NCI-H69 (cell line): ENCODE data around the gene ZNF710.
A peak's percentile ranks its signal among the peaks of the same experiment; 100 is the strongest.

Experiments used
- DNase-seq: peaks from one replicate; lab custom pipeline; 2025; lab: John Stamatoyannopoulos, UW

Gene ZNF710

DNA sequence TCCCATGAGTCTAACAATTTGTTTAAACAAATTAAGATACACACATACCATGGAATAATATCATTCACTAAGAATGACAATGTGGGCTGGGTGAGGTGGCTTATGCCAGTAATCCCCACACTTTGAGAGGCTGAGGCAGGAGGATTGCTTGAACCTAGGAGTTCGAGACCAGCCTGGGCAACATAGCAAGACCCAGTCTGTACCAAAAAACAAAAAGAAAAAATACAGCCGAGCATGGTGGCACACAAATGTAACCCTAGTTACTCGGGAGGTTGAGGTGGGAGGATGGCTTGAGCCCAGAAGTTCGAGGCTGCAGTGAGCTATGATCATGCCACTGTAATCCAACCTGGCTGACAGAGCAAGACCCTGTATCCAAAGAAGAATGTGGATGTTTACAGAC, 4.0 kb upstream of the ZNF710 start:
- DNase-seq: no peak

DNA sequence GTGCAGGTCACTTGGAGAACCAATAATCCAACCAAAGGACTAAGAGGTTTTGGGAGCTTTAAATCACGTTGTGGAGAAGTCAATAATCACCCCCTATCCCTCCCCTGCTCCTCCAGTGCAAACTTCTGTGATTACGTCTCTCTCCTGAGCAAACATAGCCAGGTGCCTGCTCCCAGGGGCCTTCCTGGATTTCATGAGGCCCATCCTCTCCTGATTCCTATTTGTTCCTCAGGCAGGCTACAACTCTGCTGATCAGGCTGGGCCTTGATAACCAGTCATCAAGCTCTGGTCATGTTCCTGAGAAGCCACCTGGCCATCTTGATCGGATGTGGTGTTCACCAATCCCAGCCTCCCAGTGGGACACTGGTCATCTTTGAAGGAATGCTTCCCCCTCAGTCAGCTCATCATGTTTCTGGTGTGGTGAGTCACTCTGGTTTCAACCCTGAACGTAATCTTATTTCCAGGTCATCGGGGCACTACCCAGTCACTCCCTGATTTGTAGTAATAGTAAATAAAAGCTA, 2.9 kb upstream of the ZNF710 start:
- DNase-seq: peak; percentile 79

DNA sequence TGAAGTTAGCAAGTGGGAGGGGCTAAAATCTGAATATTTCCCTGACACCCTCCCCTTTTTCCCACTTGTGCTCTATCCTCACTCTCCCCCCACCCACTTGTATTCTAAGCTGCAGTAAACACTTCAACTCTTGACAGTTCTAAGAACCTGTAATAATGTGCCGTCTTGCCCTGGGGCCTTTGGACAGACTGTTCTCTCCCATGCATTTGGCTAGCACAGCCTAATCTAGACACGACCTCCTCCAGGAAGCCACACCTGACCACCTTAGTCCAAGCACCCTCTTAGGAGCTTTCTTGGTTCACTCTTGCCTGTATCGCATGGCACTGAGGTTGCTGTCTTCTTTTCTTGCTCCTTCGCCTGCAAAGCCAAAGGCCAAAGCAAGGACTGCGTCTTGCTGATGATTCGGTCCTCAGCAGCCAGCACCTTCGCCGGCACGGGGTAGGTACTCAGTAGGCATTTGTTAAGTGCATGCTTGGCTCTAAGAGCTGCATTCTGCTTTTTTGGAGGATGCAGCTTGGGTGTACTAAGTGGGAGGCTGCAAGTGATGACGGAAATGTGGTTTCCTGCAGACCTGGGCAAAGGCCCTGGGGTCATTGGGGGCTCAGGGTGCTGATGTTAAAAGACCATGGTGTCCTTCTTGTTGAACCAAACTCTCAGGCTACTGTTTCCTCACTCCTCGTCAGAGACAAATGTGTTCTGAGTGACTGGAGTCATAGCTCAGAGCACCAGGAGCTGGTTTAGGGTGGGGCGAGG, 2.0 kb upstream of the ZNF710 start:
- peak; percentile 13 for DNase-seq

DNA sequence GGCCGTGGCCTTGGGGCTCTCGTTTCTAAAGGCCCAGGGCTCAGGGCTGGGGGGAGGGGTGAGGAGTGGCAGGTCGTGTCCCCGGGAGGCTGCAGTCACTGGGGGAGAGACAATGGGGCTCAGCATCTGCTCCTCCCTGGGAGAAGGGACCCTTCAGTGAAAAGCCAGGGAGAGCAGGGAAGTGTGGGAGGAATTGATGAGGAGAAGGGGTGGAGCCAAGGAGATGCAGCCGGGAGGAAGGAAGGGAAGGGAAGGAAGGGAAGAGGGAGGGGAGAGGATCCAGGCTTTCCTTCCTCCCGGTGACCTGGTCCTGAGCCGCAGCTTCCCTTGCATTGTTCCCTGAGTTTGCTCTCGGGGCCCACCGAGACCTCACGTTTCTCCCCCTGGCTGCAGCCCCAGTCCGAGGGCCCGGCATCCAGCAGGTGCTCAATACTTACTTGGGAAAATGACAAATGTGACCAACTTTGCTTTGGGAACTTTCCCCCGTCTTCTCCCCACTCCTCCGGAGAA, 1.4 kb upstream of the ZNF710 start:
- peak; percentile 6 for DNase-seq

DNA sequence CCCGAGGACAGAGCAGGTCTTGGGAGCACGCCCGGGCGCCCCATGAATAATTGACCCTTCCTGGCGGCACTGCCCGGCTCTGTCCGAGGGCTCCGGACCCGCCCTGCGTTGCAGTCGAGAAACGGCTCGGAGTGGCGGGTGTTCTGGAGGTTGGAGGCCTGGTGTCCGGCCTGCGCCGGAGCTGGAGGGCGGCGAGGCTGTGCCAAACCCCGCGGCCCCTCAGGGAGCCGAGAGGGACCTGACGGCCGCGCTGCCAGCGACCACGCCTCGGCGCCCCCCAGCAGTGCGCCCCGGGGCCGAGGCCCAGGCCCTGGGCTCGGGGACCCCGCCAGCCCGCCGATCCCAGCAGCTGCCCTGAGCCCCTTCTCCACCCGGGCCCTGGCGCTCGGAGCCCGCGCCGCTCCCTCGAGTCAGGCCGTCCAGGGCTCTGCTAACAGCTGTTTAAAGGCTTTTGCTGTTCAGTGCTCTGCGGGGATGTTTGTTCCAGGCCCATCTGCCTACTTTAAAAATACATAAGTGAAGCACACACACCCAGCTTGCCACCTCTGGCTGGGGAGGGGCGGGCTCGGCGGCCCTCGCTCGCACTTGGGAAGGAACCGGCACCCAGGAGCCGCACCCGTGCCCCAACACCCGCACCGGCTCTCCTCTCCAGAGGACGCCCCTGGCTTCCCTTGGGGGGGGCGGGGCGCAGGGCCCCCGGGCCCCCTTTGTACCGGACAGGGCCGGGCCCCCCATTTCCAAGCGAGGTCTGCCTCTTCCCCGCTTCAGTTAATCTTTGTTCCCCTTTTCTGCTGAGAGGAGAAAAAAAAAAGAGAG, 730 bp upstream of the ZNF710 start:
- DNase-seq: peak; percentile 67

DNA sequence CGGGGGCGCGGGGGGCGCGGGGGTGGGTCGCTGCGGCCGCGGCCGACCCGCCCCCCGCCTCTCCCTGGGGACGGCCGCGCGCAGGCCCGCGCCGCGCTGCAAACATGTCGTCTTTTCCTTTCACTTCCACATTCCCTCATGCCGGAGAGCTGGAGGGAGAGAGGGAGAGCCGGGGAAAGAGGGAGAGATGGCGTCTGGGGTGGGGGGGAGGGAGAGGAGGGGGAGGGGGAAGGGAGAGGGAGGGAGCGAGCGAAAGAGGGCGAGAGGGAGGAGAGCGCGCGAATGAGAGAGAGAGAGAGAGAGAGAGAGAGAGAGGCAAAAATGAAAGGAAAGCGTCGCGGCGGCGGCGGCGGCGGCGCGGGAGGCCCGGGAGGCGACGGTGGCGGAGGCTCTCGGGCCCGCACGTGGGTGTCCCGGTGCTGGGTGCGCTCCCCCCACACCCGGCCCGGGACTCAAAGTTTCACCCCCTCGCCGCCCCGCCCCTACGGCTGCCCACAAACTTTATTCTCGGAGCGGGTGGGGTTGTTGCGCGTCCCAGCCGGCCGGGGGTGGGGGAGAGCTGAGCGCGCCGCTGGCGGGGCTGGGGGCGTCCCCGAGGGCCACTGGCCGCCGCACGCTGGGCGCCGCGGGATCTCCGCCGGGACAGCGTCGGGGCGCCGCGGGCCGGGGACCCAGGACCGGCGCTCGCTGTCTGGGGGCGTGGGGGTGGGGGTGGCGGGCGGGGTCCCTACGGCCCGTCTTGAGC, 731 bp downstream of the ZNF710 start:
- DNase-seq: peak; percentile 64

DNA sequence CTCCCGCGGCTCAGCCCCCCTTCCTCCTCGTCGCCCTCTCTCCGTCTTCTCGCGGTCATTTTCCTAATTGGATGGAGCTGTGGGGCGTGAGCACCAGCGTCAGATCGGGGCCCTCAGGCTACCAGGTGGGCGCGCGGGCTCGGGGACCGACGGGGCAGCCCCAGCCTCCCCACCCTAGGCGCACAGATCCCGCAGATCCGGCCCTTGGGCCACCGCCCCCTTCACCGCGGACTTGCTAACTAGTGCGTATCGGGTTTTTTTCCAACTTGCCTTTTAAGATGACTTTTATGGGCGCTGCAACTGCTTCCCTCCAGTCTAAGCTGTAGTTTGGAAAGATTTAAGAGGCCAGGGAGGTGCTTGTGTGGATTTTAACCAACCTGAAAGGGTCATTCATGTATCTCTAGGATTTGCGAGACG, 1.3 kb downstream of the ZNF710 start:
- peak; percentile 54 for DNase-seq

DNA sequence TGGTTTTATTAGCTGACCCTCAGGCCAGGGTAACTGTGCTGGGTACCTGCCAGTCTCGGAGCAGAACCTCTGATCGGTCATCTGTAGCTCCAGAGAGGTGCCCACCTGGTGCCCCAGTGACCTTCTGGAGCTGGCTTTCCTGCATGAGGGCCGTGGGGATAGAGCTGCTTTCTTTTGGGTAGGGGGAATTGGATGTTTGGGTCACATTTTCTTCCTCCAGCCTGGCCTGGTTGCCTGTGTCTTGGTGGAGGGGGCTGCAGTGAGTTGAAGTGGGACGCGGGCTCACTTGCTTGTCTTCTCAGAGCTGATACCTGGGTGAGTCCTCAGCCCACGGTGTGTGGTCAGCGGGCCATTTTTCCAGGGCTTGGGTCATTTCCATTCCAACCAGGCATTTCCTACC, 2.6 kb downstream of the ZNF710 start:
- DNase-seq: no peak

DNA sequence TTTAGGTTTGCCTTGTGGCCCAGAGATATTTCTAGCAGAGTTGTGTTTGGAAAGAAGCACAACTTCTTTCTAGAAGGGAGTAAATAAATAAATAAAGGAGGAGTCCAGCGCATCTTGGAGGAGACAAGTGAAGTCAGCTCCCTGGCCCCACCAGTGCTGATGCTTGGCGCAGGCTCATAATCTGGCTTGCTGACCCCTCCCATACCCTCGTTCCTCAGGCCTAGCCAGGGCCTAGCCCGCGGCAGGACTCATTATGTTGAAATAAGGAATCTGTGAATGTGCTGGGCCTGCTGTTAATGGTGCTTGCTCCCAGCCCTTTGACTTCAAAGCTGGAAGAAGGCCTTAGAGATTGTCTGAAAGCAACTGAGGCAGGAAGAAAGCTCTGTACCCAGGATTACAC, 3.1 kb downstream of the ZNF710 start:
- no peak for DNase-seq

DNA sequence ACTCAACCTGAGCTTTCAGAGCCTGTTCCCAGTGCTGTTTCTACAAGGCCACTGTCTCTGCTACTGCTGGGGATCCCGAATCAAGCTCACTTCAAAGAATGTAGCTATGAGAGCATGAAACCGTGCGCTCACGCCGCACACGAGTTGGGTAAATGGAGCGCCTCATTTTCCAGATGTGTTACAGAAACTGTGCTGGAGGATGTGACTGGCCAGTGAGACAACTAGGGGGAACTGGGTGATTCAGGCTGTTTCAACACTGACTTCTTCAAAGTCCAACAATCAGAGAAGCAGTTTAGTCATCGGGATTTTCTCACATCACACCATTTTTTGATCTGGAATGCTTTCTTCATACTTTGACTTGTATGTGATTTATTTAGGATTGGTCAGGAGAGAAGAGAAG, 3.5 kb downstream of the ZNF710 start:
- no peak for DNase-seq

DNA sequence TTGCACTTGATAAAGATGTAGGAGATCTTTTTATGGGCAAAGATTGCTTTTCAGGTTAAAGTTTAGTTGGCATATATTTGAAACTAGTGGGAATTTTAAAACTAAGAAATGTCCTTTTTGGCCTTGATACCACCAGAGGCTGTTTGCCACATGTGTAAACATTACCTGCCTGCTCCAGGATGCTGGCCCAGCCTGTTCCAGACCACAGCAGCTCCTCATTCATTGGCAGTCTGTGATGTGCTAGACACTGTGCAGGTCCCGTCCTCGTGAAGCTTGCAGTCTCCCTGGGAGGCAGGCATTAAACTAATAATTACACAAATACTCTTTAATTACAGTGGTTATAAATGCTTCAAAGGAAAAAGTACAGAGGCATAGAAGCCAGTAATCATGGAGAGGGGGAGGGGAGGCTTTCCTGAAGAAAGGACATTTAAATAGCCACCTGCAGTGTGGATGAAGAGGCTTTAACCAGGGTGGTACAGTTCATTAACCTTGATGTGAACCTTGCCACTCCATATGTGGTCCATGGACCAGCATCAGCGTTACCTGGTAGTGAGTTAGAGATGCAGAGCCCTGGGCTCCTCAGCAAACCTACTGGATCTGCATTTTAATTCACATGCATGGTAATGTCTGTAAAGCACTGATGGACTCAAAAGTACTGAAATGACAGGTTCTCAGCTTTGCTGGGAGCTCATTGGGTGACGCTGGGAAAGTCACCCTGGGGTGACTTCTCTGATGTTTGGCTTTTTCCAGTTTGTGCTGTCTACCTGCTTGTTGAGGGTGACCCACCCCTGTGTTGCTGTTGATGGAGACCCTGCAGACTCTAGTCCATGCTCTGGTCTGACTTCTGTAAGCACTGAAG, 5.3 kb downstream of the ZNF710 start:
- peak; percentile 75 for DNase-seq

DNA sequence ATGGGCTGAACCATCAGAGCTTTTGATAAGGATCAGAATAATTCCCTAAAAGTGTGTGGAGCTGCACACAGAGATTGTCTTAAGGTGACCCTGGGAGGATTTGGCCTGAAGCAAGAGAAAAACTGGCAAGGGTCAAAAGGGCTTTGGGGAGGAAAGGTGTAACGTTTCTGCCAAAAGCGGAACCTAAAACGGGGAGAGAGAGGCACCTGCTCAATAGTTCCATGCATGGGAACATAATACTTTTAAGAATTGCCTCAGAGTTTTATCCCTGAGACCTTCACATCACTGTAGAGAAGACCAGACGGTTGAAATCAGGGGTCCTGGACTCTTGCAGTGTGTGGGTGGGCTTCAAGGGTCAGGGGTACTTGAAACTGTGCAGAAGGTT, 5.9 kb downstream of the ZNF710 start:
- DNase-seq: no peak

DNA sequence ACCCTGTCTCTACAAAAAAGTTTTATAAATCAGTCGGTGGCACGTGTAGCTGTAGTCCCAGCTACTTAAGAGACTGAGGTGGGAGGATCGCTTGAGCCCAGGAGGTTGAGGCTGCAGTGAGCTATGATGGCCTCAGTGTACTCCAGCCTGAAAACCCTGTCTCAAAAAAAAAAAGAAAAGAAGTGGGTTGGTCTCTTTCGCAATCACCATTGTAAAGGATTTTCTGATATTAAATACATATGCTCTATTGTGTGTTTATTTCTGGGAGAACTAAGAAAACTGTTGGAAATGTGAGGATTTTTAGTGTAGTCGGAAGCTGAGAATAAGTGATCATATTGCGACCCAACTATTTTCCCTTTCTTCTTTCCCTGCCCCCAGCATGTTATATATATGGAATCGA, 7.5 kb downstream of the ZNF710 start:
- DNase-seq: no peak

DNA sequence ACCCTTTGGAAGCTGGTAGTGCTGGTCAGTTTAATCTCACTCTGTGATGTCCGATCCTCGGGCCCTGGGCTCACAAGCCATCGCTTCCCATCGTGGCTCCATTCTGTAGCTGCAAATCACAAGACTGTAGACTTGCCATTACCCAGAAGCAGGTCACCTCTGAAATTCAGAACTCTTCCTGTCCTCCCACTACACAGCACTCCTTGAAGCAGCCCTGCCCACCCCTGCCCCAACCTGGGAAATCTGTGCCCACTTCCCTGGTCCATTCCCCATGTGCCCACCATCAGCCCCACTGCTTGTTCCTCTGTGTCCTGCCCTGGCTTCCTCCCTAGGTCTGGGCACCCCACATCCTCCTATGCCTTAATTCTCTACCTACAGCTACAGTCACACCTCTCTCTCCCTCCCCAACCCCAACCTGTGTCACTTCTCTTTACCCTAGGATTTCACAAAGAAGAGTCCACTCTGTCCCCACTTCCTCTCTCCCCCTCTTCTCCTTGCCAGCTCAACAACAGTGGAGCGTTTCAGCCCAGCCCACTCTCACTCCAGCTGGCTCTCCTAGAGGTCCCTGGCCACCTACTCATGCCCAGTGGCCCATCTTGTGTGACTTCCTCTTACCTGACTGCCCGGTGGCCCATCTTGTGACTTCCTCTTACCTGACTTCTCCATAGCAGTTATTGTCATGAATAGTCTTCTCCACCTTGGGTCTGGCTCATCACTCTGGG, 8.3 kb downstream of the ZNF710 start:
- DNase-seq: no peak

DNA sequence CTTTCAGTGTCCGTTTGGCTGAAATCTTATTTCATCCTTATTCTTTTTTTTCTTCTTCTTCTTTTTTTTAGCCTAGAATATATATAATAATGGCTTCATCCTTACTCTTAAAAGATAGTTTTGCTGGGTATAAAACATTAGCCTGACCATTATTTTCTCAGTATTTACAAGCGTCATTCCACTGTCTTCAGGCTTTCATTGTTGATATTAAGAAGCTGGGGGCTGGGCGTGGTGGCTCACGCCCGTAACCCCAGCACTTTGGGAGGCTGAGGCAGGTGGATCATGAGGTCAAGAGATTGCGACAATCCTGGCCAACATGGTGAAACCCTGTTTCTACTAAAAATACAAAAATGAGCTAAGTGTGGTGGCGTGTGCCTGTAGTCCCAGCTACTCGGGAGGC, 10.6 kb downstream of the ZNF710 start:
- no peak for DNase-seq

DNA sequence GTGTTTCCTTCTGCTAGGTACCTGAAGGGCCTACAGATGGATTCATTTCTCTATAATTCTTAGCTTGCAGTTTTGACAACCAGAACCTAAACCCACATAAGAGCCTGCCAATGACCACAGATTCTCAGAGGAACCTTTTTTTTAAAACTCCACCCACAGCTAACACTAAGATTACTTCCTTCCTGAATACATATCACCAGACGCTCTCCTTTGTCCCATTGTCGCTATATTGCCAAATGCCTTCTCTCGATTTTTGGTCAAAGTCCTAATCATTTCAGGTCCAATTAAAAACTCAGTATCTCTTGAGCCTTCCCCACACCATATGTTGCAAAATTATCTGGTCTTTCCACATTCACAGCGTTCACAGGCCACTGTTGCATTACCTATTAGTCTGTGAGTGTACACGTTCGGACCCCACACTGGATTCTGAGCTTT, 12.4 kb downstream of the ZNF710 start:
- DNase-seq: no peak

DNA sequence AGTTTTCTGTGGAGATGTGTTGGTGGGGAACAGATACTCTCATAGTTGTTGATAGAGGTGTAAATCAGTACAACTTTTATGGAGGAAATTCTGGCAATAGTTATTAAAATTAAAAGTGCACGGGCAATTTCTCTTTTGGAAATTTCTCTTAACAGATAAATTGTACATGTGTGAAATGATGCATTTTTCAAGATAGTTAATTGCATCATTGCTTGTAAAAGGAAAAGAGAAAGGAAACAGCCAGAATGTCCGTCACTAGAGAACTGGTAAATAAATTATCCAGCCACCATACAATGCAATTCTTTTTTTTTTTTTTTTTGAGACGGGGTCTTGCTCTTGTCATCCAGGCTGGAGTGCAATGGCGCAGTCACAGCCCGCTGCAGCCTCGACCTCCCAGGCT, 14.2 kb downstream of the ZNF710 start:
- DNase-seq: no peak

DNA sequence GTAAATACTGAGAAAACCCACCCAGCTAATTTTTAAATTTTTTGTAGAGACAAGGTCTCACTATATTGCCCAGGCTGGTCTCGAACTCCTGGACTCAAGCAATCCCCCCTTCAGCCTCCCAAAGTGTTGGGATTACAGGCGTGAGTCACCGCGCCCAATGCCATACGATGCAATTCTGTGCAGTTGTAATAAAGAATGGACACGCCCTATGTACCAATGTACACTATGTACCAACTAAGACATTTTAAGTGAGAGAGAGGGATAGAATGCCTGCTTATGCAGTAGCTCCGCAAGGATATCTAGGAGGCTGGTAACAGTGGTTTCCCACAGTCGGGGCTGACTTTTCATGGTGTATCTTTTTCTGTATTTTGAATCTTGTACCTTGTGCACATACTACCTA, 14.6 kb downstream of the ZNF710 start:
- no peak for DNase-seq

DNA sequence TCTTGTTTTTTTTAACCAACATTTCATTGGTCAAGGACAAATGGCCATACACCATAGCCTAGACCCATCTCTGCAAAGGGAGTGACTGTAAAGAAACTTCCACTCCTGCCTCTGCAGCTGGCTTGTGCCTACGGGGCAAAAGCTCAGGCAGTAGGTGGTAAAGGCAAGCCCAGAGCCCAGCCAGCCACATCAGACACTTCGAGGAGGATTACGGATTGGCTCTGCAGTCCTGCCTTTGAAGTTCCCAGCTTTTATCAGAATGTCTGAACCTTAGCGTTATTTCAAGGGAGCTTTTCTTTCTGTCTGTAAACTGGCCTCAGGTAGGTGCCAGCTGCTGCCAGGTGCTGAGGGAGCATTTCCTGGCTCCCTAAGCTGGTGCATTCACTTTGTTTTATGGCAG, 15.6 kb downstream of the ZNF710 start:
- no peak for DNase-seq

DNA sequence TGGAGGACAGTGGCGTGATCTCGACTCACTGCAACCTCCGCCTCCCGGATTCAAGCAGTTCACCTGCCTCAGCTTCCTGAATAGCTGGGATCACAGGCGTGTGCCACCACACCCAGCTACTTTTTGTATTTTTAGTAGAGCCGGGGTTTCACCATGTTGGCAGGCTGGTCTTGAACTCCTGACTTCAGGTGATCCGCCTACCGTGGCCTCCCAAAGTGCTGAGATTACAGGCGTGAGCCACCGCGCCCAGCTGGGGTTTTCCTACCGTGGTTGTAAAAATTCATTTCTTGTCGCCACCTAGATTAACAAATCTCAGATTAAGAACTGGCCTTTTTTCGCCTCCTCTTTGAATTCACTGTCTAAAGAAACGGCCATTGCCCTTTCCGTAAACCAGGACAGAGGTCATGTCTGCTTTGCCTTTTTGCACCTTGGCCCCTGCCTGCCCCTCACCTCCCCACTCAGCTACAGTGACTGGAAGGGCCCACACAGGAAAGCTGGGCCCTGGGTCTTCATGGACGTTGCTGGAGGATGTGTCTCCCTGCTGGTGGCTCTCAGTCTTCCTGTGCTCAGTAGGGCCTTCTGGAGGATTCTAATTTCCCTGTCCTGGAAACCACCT, 17.2 kb downstream of the ZNF710 start:
- no peak for DNase-seq
